GM06990 (cell line): Measurements from ENCODE around the gene YPEL4.
A peak's percentile ranks its signal among the peaks of the same experiment; 100 is the strongest.

Source experiments
- DNase-seq: peaks from one replicate; pipeline ENCODE4 v3.0.0-alpha.2; 2011; ENCODE audit not compliant: insufficient read length; ENCODE audit errors: extremely low read depth
- H3K27me3 ChIP-seq: replicated peaks from 2 replicates; pipeline ENCODE4 v1.6.0; 2011; ENCODE audit warnings: low read length; ENCODE audit not compliant: control insufficient read depth, insufficient read depth
- H3K36me3 ChIP-seq: 2 replicates; pipeline ENCODE4 v1.5.1; 2011; ENCODE audit warnings: low read length; ENCODE audit not compliant: control insufficient read depth, insufficient read depth
- H3K4me3 ChIP-seq: replicated peaks from 2 replicates; pipeline ENCODE4 v1.5.1; 2011; ENCODE audit warnings: low read depth, mild to moderate bottlenecking, control low read depth, low read length
- TF ChIP-seq, protein P1 (sequence below): IDR thresholded peaks from 2 replicates; pipeline ENCODE4 v1.5.1; 2011; ENCODE audit warnings: low read length, control low read depth, mild to moderate bottlenecking, inconsistent platforms; ENCODE audit not compliant: insufficient read depth, poor library complexity, severe bottlenecking

The YPEL4 gene

DNA sequence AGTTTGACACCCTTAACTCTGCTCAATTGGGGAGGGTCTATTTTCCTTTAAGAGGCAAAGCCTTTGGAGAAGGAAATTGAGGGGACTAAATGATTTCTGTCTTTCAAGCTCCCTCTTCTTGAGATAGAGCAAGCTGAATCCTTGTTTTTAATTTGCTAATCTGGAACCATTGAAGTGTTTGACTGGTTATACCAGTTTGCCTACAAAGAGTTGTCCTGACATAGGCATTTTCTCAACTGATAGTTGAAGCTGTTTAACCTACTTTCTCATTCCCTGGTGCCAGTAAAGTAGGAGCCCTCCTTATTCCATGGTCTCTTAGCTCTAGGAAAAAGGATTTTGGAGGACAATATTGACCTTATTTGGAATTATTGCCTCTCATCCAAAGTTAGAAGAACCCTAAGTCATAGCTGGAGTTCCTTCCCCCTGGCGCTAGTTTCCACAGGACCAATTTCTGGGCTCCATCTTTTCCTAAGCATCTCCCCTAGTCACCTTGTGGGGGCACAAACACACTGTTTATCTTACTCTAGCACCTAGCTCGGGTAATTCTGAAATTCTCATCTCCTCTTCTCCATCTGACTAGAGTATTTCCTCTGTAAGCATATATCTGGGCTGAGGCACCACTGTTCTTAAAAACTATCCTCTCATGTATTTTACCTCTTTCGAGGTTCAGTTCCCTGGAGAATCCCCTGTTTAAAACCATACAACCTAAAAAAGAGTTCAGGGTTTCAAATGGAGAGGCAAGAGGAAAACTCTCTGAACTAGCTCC, 25.6 kb upstream of the YPEL4 start:
- TF ChIP-seq, protein P1, sequence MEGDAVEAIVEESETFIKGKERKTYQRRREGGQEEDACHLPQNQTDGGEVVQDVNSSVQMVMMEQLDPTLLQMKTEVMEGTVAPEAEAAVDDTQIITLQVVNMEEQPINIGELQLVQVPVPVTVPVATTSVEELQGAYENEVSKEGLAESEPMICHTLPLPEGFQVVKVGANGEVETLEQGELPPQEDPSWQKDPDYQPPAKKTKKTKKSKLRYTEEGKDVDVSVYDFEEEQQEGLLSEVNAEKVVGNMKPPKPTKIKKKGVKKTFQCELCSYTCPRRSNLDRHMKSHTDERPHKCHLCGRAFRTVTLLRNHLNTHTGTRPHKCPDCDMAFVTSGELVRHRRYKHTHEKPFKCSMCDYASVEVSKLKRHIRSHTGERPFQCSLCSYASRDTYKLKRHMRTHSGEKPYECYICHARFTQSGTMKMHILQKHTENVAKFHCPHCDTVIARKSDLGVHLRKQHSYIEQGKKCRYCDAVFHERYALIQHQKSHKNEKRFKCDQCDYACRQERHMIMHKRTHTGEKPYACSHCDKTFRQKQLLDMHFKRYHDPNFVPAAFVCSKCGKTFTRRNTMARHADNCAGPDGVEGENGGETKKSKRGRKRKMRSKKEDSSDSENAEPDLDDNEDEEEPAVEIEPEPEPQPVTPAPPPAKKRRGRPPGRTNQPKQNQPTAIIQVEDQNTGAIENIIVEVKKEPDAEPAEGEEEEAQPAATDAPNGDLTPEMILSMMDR = no peak
- Histone ChIP-seq H3K36me3 (peaks cover 16% of the 10 kb centered on the region), H3K4me3 (no peak overlapping the region), H3K27me3 (no peaks in the 10 kb centered on the region)
- no peak for DNase-seq

DNA sequence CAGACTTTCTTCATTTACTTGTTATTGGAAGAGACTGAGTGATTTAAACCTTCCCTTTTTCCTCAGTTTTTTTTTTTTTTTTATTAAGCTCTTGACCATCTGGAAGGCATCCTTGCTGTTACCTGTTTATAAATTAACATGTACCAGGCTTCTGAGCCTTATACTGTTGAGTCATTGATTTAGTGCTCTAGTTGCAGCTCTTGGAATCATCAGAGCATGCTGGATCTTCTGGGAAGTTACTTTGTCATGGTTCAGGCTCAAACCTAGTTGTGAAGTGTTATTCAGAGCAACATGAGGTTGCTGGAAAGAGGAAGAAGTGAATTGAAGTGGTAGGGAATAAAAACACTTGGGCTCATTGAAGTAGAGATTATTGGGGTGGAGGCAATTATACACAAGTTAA, 24.5 kb upstream of the YPEL4 start:
- no peak for DNase-seq
- Histone ChIP-seq H3K4me3 (no peak overlapping the region), H3K27me3 (no peaks in the 10 kb centered on the region), H3K36me3 (peaks cover 13% of the 10 kb centered on the region)
- TF ChIP-seq, protein P1 = no peak

DNA sequence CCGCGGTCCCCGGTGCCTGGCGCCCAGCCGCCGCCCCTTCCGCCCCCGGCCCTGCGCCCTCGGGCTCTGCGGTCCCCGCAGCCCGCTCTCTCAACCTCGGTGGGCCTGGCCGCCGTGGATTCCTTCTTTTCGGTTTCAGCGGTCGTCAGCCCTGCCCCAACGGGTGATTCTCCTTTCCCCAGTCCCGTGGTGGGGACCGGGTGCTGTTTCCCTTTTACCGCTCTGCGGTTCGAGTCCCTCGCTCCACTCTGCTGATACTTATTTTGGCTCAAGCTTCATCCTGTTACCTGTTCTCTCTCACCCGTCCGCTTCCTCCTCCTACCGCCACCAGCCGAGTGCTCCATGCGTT, 18.7 kb upstream of the YPEL4 start:
- TF ChIP-seq, protein P1 = no peak
- H3K4me3 ChIP-seq = peak overlapping the region; percentile 81
- peaks cover 8% of the 10 kb centered on the region for H3K36me3 ChIP-seq
- no peak for DNase-seq
- H3K27me3 ChIP-seq = no peaks in the 10 kb centered on the region

DNA sequence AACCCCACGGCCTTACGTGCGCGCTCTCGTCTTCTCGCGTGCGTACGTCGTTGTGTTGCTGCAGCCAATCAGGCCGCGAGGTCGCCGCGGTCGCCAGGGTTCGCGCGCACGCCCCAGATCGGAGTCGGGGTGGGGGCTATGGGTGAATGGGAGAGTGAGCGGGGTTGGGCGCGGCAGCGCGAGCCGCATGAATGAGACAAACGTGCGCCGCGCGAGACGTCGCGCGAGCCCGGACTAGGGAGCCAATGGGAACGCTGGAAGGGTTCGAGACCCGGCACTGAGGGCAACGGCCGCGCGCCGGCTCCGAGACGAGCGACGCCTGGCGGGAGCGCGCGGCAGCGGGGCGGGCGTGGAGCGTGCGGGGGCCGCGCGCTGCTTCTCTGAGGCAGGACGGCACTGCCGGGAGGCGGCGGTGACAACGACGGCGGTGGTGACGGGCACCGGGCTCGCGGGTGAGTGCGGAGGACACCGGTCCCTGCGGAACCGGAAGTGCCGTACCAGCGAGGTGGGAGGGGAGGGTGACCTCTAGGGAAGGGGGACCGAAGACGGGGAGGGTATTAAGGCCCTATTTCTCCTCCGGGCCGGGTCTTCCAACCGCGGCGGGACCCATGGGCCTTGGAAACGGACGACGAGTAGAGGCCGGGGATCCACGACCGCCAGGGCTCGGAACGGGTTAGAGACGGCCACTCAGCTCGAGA, 18.2 kb upstream of the YPEL4 start, which contains the start of gene ZDHHC5:
Gene ZDHHC5, plus strand, starts transcription at position 379 of the 698 bp plus-strand sequence. CDS start 4,977 bp downstream, outside the sequence.
- H3K27me3 ChIP-seq = no peaks in the 10 kb centered on the region
- peaks cover 6% of the 10 kb centered on the region for H3K36me3 ChIP-seq
- TF ChIP-seq, protein P1 = no peak
- DNase-seq = peak; percentile 100
- peak within 1 kb of the TSS; percentile 81 for H3K4me3 ChIP-seq

DNA sequence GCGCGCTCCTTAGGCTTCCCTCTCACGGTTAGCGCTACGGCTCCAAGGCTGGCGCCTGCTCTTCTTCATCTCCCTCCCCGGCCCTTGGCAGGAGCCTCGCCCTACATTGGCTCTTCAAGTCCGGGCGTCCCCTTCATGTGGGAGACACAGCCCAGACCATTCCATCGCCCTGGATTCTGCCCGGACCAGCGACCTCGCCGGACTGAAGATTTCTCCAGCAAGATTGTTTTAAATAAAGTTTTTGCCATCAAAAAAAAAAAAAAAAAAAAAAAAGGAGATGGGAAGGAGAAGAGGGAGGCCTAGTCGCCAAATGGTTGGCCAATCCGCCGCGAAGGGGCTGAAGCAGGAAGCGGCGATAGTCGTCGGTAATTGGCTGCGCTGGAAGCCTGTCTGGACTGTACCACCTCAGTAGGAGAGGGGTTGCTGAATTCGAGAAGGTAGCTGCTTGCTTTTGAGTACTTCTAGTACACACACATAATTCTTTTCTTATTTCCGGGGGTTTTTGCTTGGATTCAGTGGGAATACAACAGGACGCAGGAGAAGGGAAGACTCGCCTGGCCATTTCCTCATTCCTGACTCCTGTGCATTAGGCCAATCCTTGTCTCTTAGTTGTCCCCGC, 17.5 kb upstream of the YPEL4 start:
- TF ChIP-seq, protein P1 = no peak
- Histone ChIP-seq H3K27me3 (no peaks in the 10 kb centered on the region), H3K36me3 (peaks cover 2% of the 10 kb centered on the region; the same call in 1 of the 2 replicates), H3K4me3 (peak overlapping the region; percentile 81)
- DNase-seq = peak; percentile 93
